ENCODE measurements around the gene KLF18.

- no peak for TF ChIP-seq EZH2 (IDR thresholded peaks at IDR 0.05; ENCODE audit: low read depth)
- TF ChIP-seq, protein P1, sequence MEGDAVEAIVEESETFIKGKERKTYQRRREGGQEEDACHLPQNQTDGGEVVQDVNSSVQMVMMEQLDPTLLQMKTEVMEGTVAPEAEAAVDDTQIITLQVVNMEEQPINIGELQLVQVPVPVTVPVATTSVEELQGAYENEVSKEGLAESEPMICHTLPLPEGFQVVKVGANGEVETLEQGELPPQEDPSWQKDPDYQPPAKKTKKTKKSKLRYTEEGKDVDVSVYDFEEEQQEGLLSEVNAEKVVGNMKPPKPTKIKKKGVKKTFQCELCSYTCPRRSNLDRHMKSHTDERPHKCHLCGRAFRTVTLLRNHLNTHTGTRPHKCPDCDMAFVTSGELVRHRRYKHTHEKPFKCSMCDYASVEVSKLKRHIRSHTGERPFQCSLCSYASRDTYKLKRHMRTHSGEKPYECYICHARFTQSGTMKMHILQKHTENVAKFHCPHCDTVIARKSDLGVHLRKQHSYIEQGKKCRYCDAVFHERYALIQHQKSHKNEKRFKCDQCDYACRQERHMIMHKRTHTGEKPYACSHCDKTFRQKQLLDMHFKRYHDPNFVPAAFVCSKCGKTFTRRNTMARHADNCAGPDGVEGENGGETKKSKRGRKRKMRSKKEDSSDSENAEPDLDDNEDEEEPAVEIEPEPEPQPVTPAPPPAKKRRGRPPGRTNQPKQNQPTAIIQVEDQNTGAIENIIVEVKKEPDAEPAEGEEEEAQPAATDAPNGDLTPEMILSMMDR (conservative IDR thresholded peaks at IDR 0.05), result no peak
Observed at GRCh38 chr1:44151332-44151731, 9.9 kb upstream of the KLF18 start.

Data from PC-9 (cell line).